Thyroid gland (tissue), 4 donors: Measurements from ENCODE around the gene DAB1.

Experiments used
- POLR2A ChIP-seq, 2 donors: fragments of 450-650 bp; IDR thresholded peaks; one replicate each; pipeline ENCODE4 v1.6.1; 2017; ENCODE audit warnings: antibody characterized with exemption in 2 of 2, mild to moderate bottlenecking in 2 of 2, moderate library complexity in 1 of 2
- TF ChIP-seq, protein P1 (sequence below), 6 experiments: fragments of 200-600 bp in 3 of 6; fragments of 450-650 bp in 3 of 6; sonication (generic) in 3 of 6; IDR thresholded peaks; one replicate each; pipeline ENCODE4 v1.5.1; 2016 to 2019; ENCODE audit warnings: antibody characterized with exemption in 6 of 6, mild to moderate bottlenecking in 2 of 6, inconsistent platforms in 1 of 6, moderate library complexity in 1 of 6

DNA sequence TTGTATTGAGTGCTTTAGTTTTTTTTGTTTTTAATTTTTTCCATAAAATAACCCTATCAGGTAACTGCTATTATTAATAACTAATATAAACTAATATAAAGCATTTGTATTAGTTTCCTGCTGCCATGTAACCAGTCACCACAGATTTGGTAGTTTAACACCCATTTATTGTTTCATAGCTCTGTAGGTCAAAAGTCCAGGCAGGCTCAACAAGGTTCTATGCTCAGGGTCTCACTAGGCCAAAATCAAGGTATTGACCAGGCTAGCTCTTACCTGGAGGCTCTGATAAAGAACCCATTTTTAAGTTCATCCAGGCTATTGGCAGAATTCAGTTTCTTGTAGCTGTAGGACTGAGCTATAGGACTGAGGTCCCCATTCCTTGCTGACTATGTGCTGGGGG lies 189.4 kb downstream of the DAB1 start:
- TF ChIP-seq, protein P1, sequence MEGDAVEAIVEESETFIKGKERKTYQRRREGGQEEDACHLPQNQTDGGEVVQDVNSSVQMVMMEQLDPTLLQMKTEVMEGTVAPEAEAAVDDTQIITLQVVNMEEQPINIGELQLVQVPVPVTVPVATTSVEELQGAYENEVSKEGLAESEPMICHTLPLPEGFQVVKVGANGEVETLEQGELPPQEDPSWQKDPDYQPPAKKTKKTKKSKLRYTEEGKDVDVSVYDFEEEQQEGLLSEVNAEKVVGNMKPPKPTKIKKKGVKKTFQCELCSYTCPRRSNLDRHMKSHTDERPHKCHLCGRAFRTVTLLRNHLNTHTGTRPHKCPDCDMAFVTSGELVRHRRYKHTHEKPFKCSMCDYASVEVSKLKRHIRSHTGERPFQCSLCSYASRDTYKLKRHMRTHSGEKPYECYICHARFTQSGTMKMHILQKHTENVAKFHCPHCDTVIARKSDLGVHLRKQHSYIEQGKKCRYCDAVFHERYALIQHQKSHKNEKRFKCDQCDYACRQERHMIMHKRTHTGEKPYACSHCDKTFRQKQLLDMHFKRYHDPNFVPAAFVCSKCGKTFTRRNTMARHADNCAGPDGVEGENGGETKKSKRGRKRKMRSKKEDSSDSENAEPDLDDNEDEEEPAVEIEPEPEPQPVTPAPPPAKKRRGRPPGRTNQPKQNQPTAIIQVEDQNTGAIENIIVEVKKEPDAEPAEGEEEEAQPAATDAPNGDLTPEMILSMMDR (IDR thresholded peaks at IDR 0.05), result no peak
- no peak for TF ChIP-seq POLR2A (IDR thresholded peaks at IDR 0.05)
